Endothelial cell of umbilical vein (primary cell): ENCODE results near the gene BTNL9.

Experiments
- EZH2 ChIP-seq: IDR thresholded peaks from 2 replicates; pipeline ENCODE4 v1.6.1; 2012; ENCODE audit warnings: borderline replicate concordance, low read depth, mild to moderate bottlenecking, moderate library complexity, low read length, inconsistent platforms; ENCODE audit not compliant: severe bottlenecking
- GATA2 ChIP-seq: IDR thresholded peaks from 2 replicates; pipeline ENCODE4 v1.7.0; 2011; ENCODE audit warnings: low read depth, mild to moderate bottlenecking, moderate library complexity, mixed read lengths, low read length; ENCODE audit not compliant: insufficient read length, insufficient read depth
- MAX ChIP-seq: IDR thresholded peaks from 2 replicates; pipeline ENCODE4 v1.6.1; 2011; ENCODE audit not compliant: insufficient read depth, insufficient read length
- POLR2A ChIP-seq: IDR thresholded peaks from 2 replicates; pipeline ENCODE4 v1.6.1; 2012; ENCODE audit warnings: low read depth, mild to moderate bottlenecking, control low read depth, low read length
- POLR2AphosphoS5 ChIP-seq: IDR thresholded peaks from 2 replicates; pipeline ENCODE4 v1.6.1; 2012; ENCODE audit warnings: low read depth, mild to moderate bottlenecking, control low read depth, low read length, moderate library complexity; ENCODE audit not compliant: insufficient read depth
- TF ChIP-seq, protein P1 (sequence below), 2 donors: IDR thresholded peaks; 1 replicate in 1 of 2; 2 replicates in 1 of 2; pipeline ENCODE4 v1.5.1; 2011; ENCODE audit warnings: low read length in 2 of 2, mild to moderate bottlenecking in 2 of 2, moderate library complexity in 2 of 2, control low read depth in 1 of 2, inconsistent platforms in 1 of 2, low read depth in 1 of 2; ENCODE audit not compliant: insufficient read depth in 1 of 2; ENCODE audit errors: extremely low read depth in 1 of 2

- TF ChIP-seq POLR2A (no peak), POLR2AphosphoS5 (no peak), EZH2 (no peak), GATA2 (no peak), MAX (no peak)
- TF ChIP-seq, protein P1, sequence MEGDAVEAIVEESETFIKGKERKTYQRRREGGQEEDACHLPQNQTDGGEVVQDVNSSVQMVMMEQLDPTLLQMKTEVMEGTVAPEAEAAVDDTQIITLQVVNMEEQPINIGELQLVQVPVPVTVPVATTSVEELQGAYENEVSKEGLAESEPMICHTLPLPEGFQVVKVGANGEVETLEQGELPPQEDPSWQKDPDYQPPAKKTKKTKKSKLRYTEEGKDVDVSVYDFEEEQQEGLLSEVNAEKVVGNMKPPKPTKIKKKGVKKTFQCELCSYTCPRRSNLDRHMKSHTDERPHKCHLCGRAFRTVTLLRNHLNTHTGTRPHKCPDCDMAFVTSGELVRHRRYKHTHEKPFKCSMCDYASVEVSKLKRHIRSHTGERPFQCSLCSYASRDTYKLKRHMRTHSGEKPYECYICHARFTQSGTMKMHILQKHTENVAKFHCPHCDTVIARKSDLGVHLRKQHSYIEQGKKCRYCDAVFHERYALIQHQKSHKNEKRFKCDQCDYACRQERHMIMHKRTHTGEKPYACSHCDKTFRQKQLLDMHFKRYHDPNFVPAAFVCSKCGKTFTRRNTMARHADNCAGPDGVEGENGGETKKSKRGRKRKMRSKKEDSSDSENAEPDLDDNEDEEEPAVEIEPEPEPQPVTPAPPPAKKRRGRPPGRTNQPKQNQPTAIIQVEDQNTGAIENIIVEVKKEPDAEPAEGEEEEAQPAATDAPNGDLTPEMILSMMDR (IDR thresholded peaks at IDR 0.05; ENCODE audit: extremely low read depth in 1 of 2, insufficient read depth in 1 of 2, low read depth in 1 of 2, low read length in 2 of 2), result no peak
Measured at GRCh38 chr5:181039471-181039870, 595 bp upstream of the BTNL9 start.
